Astrocyte (in vitro differentiated cells and primary cell): ENCODE results near the gene SFMBT2. TPM values are rescaled to one million over a fixed set of nuclear protein-coding genes. Genes with fewer than 3 reads are reported as not detected.

ENCODE experiments used
- DNase-seq: peaks from one replicate; pipeline ENCODE4 v3.0.0-alpha.2; 2010; ENCODE audit warnings: low read depth
- FAIRE-seq: peaks from 2 replicates; lab custom pipeline; 2011; peaks lifted over from hg19 to GRCh38; lab: Jason Lieb, UNC
- H2AFZ ChIP-seq: 2 replicates; pipeline ENCODE4 v1.6.0; 2012; ENCODE audit warnings: low read depth, low read length, inconsistent platforms
- H3K27ac ChIP-seq: 2 replicates; pipeline ENCODE4 v1.5.1; 2011; ENCODE audit warnings: low read depth, low read length, inconsistent platforms
- H3K27me3 ChIP-seq: 2 replicates; pipeline ENCODE4 v1.6.0; 2011; ENCODE audit warnings: low read length, inconsistent platforms; ENCODE audit not compliant: insufficient read depth
- H3K36me3 ChIP-seq: 2 replicates; pipeline ENCODE4 v1.5.1; 2011; ENCODE audit warnings: low read length, inconsistent platforms; ENCODE audit not compliant: insufficient read depth
- H3K4me1 ChIP-seq: 2 replicates; pipeline ENCODE4 v1.5.1; 2011; ENCODE audit warnings: low read length, inconsistent platforms; ENCODE audit not compliant: insufficient read depth
- H3K4me2 ChIP-seq: 2 replicates; pipeline ENCODE4 v1.6.0; 2012; ENCODE audit warnings: low read length, inconsistent platforms
- H3K4me3 ChIP-seq: 2 replicates; pipeline ENCODE4 v1.5.1; 2011; ENCODE audit warnings: low read depth, mild to moderate bottlenecking, low read length, inconsistent platforms; ENCODE audit not compliant: insufficient read depth
- H3K79me2 ChIP-seq: 2 replicates; pipeline ENCODE4 v1.6.0; 2012; ENCODE audit warnings: mild to moderate bottlenecking, low read length, inconsistent platforms; ENCODE audit not compliant: insufficient read depth
- H3K9ac ChIP-seq: 2 replicates; pipeline ENCODE4 v1.6.0; 2012; ENCODE audit warnings: mild to moderate bottlenecking, low read length, inconsistent platforms
- H3K9me3 ChIP-seq: 2 replicates; pipeline ENCODE4 v1.5.1; 2012; ENCODE audit warnings: low read depth, mild to moderate bottlenecking, low read length, inconsistent platforms; ENCODE audit not compliant: insufficient read depth
- H4K20me1 ChIP-seq: 2 replicates; pipeline ENCODE4 v1.6.0; 2012; ENCODE audit warnings: low read length, inconsistent platforms; ENCODE audit not compliant: insufficient read depth
- H3K27ac Mint-ChIP-seq: one replicate; pipeline ENCODE4 v1.8.0; 2021; ENCODE audit warnings: mild to moderate bottlenecking, mixed read lengths; ENCODE audit not compliant: unreplicated experiment
- H3K27me3 Mint-ChIP-seq: one replicate; pipeline ENCODE4 v1.8.0; 2021; ENCODE audit warnings: low read depth, mixed read lengths; ENCODE audit not compliant: unreplicated experiment
- H3K36me3 Mint-ChIP-seq: one replicate; pipeline ENCODE4 v1.8.0; 2021; ENCODE audit warnings: low read depth, mixed read lengths; ENCODE audit not compliant: unreplicated experiment
- H3K4me1 Mint-ChIP-seq: one replicate; pipeline ENCODE4 v1.8.0; 2021; ENCODE audit warnings: low read depth, mixed read lengths; ENCODE audit not compliant: unreplicated experiment
- H3K4me3 Mint-ChIP-seq: one replicate; pipeline ENCODE4 v1.8.0; 2021; ENCODE audit warnings: mild to moderate bottlenecking, moderate library complexity, mixed read lengths; ENCODE audit not compliant: unreplicated experiment
- H3K9me3 Mint-ChIP-seq: one replicate; pipeline ENCODE4 v1.8.0; 2021; ENCODE audit warnings: mild to moderate bottlenecking, mixed read lengths; ENCODE audit not compliant: unreplicated experiment
- CTCF ChIP-seq: IDR thresholded peaks from 2 replicates; pipeline ENCODE4 v1.5.1; 2011; ENCODE audit warnings: low read depth, mild to moderate bottlenecking, inconsistent platforms, low read length, moderate library complexity; ENCODE audit not compliant: insufficient read depth
- EZH2 ChIP-seq: IDR thresholded peaks from 2 replicates; pipeline ENCODE4 v1.6.1; 2012; ENCODE audit warnings: mild to moderate bottlenecking, low read length, inconsistent platforms; ENCODE audit not compliant: insufficient read depth
- total RNA-seq: library from RNA; stranded (reverse); gene quantifications from 2 replicates; pipeline ENCODE4 v1.2.1, GENCODE V29; 2021

Gene SFMBT2
- total RNA-seq, 1 donor from 2014 or later: 3.9 TPM

GRCh38 chr10:7441403-7442147, 30.7 kb upstream of the SFMBT2 start:
- H3K36me3 ChIP-seq: no peaks in the 10 kb centered on the region
- Mint-ChIP-seq H3K36me3 (no peaks in the 10 kb centered on the region), H3K27ac (no peak overlapping the region), H3K4me1 (peaks cover 3% of the 10 kb centered on the region), H3K4me3 (no peak overlapping the region), H3K27me3 (peaks cover 2% of the 10 kb centered on the region), H3K9me3 (peaks cover 2% of the 10 kb centered on the region)
- H3K9ac ChIP-seq: no peak overlapping the region
- H3K9me3 ChIP-seq: no peaks in the 10 kb centered on the region
- H3K27ac ChIP-seq: no peak overlapping the region
- no peak overlapping the region for H3K4me3 ChIP-seq
- no peak overlapping the region for H2AFZ ChIP-seq
- FAIRE-seq: no peak
- no peak overlapping the region for H3K4me2 ChIP-seq
- H3K4me1 ChIP-seq: no peaks in the 10 kb centered on the region
- no peaks in the 10 kb centered on the region for H3K79me2 ChIP-seq
- DNase-seq: no peak
- H4K20me1 ChIP-seq: no peaks in the 10 kb centered on the region
- H3K27me3 ChIP-seq: peaks cover 3% of the 10 kb centered on the region
- TF ChIP-seq EZH2 (no peak), CTCF (no peak)

- Mint-ChIP-seq H3K4me3 (no peak overlapping the region), H3K9me3 (no peaks in the 10 kb centered on the region), H3K4me1 (peaks cover 5% of the 10 kb centered on the region), H3K27me3 (peaks cover 2% of the 10 kb centered on the region), H3K36me3 (no peaks in the 10 kb centered on the region), H3K27ac (no peak overlapping the region)
- no peaks in the 10 kb centered on the region for H3K9me3 ChIP-seq
- H3K4me1 ChIP-seq: no peaks in the 10 kb centered on the region
- TF ChIP-seq EZH2: no peak
- TF ChIP-seq CTCF: no peak
- FAIRE-seq: no peak
- H3K36me3 ChIP-seq: no peaks in the 10 kb centered on the region
- H3K27ac ChIP-seq: no peak overlapping the region
- no peak overlapping the region for H2AFZ ChIP-seq
- H3K27me3 ChIP-seq: no peaks in the 10 kb centered on the region
- no peak overlapping the region for H3K4me2 ChIP-seq
- H3K4me3 ChIP-seq: no peak overlapping the region
- no peaks in the 10 kb centered on the region for H3K79me2 ChIP-seq
- no peak for DNase-seq
- no peak overlapping the region for H3K9ac ChIP-seq
- H4K20me1 ChIP-seq: no peaks in the 10 kb centered on the region
Observed at GRCh38 chr10:7439696-7440095, 28.9 kb upstream of the SFMBT2 start.
